HG03354 (cell line): ENCODE results near the gene LIAS.
"Not testable (repeated sequence)": the region's sequence is repeated elsewhere in the genome, so short reads cannot be mapped to it uniquely, and the experiment has no call there.

Experiments used
- ATAC-seq: cut with Tn5 transposase; IDR thresholded peaks from one replicate; pipeline ENCODE4 v1.9.1; 2021; ENCODE audit warnings: mild to moderate bottlenecking; ENCODE audit not compliant: unreplicated experiment, poor library complexity, severe bottlenecking

Gene LIAS

DNA sequence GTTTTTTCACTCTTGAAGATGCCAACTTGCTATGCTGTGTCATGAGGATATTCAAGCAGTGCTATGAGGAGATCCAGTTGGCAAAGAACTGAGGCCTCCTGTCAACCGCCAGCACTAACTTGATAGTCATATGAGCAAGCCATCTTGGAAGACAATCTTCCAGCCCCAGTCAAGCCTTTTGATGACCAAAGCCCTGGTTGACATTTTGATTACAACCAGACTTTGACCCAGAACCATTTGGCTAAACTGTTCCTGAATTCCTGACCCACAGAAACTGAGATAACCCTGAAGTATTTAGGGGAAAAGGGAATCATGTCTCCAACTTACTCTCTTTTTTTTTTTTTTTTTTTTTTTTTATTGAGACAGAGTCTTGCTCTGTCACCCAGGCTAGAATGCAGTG lies 35.5 kb downstream of the LIAS start:
- ATAC-seq, result no peak

DNA sequence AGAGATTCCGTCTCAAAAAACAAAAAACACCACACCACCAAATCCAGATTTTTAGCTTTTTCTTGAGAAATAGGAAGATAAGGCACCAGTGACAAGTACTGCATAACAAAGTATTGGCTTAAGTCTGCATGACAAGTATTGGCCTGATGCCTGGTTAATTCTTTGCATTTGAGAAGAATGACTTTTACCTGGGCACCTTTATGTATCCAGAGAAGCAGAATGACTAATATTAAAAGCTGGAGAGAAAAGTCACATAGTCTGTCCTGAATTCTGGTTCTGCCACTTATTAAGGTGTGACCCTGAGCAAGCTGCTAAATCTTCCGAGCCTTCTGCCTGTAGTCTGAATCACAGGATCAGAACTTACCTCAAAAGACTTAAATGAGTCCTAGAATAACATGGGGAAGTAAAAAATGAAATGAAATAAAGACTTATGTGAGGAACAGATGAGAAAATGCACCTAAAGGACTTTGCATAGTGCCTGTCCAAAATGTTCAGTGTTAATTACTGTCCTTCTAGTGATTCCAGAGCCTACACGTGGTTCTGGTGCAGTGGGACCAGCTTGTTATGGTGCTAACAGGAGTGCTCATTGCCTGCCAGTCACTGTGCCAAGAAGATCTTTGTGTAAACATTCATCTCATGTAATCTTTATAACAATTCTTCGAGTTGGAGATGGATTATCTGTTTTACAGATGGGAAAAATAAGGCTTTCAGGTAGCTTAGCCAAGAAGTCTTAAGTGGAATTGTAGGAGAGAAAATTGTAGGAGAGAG lies 36.8 kb downstream of the LIAS start:
- ATAC-seq, result no peak

DNA sequence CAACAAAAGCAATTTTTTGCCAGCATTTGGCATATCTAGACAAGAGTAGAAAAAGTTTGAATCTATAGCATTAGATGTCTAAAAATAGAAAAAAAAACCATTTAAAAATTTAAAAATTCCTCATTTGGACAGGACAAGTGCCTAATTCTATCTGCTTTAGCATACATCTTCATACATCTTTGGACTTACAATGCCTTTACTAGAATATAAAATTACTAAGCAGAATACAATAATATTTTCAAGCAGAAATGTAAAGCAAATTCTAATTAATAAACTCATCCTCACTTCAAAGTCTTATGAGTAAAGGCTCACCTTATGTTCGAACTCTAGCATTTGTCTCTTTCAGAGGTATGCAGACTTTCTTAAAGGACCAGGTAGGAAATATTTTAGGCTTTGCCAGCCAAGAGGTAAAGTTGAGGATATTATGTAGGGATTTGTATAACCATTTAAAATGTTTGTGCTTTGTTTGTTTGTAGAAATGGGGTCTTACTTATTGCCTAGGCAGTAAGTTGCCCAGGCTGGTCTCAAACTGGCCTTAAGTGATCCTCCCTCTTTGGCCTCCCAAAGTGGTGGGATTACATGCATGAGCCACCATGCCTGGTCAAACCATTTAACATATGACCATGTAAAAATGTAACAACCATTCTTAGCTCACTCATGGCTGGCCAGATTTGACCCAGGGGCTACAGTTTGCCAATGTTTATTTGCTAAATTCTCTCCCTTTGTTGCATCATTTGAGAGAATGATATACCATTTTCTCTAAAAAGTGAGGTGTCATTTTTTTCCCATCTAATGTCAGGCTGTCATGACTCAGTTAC lies 39.3 kb downstream of the LIAS start:
- ATAC-seq, result no peak

DNA sequence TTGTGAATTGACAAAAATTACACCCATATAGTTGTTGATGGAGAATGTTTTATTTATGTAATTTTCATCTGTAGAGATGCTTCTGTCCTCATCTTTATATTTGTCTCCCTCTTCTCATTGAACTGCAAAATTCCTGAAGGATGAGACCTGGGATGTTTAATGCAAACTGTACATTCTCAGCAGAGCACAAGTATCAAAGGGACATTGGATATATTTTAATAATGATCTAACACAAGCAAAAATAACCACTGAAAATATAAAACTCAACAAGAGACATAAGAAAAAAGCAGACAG lies 39.8 kb downstream of the LIAS start:
- no peak for ATAC-seq

DNA sequence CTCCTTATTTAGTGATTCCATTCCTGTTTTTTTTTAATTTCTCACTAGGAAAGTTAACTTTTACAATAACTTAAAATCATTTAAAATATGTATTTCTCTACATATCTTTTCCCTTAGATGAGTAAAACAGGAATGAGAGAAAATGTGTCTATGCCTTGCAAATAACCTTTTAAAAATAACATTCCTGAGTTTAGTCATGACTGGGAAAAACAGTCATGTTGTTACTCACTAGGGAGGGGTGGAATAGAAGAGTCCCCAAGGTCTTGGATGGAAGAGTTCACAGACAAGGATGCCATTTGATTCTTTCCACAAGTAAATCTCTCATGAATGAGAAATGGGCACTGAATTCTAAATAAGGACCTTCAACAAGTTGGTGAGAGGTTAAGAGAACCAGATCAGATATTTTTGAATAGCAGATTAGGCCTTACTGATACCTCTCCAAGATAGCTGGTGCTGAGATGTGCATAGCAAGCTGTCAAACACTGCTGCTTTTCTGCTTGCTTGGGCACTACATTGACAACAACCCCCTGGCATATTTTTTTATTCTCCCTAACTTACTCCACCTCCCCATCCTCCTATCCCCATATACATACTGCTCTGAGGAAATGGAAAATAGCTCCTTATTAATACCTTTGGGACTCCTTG lies 43.3 kb downstream of the LIAS start:
- ATAC-seq, result no peak

DNA sequence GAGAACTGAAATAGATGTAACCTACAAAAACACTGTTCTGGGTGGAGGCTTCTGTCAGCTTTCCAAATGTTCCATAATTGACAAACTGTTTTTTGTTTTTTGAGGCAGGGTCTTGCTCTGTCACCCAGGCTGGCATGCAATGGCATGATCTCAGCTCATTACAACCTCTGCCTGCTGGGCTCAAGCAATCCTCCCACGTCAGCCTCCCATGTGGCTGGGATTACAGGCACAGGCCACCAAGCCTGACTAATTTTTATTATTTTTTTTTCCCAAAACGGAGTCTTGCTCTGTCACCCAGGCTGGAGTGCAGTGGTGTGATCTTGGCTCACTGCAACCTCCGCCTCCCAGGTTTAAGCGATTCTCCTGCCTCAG lies 43.8 kb downstream of the LIAS start:
- not testable (repeated sequence) for ATAC-seq

DNA sequence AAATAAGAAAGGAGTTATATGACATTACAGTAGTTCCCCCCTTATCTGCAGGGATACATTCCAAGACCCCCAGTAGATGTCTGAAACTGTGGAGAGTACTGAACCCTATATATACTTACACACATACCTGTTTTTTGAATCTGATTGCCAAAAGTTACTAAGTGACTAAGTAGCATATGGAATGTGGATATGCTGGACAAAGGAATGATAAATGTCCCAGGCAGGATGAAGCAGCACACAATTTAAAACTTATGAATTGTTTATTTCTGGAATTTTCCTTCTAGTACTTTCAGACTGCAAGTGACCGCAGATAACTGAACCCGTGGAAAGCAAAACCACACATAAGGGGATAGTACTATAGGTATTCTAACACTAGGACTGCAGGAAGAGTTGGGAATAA lies 45.7 kb downstream of the LIAS start:
- ATAC-seq, result no peak

DNA sequence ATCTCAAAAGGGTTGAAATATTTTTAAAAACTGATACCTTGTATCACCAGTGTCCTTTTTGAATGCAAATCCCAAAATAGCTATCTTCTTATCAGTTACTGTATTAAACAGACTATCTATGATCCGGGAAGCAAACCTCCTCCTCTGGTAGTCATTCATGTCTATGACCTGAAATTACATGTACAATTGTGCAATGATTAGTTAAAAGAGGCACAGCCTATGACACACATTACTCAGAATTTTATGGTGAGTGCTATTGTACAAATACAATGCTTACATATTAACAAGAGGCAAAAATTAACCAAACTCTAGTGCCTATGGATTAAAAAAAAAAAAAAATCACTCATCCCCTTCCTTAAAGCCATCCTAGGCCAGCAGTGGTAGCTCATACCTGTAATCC lies 46.7 kb downstream of the LIAS start:
- ATAC-seq, result no peak

DNA sequence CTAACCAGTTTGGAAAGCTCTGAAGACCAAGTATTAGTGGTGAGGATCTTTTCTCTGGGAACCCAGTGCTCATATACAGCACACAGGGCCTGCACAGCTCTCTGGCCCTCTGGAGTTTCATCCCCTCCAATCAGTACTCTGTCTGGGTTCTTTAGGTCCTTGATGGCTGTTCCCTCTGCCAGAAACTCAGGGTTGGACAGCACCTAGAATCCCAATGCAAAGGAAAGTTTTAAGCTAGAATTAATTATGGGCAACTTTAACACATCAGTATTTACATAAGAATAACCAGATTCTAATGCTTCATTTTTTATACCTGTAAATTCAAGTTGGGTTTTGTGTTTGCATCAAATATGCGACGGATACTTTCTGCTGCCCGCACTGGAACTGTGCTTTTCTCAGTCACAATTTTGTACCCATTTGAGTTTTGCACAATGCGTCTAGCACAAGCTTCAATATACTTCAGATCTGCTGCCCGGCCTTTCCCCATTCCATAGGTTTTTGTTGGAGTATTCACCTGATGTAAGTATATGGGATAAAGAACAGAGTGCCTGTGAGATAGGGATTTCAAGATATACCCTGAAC lies 51.6 kb downstream of the LIAS start:
- ATAC-seq, result no peak

DNA sequence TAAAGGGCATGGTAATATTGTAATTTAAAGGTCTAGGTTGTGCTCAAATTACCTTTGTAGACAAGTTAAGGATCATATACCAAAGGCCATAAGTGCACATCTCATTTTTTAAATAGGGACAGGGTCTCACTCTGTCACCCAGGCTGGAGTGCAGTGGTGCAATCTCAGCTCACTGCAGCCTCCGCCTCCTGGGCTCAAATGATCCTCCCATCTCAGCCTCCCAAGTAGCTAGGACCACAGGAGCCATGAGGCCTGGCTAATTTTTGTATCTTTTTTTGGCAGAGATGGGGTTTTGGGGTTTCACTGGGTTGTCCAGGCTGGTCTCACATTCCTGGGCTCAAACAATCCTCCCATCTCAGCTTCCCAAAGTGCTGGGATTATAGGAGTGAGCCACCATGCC lies 55.4 kb downstream of the LIAS start:
- not testable (repeated sequence) for ATAC-seq

DNA sequence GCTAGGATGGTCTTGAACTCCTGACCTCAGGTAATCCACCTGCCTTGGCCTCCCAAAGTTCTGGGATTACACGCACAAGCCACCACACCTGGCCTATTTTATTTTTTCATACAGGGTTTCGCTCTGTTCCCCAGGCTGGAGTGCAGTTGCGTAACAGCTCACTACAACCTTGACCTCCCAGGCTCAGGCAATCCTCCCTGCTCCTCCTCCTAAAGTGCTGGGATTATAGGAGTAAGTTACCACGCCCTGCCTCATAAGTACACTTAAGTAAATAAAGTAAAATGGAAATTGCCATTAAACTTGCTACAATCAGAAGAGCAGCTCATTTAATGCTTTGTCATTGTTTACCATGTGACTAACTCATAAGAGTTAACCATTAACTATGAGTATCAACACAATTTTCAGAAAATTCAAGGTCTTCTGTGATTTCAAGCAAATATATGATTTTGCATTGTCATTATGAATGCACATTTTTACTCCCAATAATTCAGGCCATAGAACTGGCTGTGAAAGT lies 56.1 kb downstream of the LIAS start:
- ATAC-seq, result no peak

DNA sequence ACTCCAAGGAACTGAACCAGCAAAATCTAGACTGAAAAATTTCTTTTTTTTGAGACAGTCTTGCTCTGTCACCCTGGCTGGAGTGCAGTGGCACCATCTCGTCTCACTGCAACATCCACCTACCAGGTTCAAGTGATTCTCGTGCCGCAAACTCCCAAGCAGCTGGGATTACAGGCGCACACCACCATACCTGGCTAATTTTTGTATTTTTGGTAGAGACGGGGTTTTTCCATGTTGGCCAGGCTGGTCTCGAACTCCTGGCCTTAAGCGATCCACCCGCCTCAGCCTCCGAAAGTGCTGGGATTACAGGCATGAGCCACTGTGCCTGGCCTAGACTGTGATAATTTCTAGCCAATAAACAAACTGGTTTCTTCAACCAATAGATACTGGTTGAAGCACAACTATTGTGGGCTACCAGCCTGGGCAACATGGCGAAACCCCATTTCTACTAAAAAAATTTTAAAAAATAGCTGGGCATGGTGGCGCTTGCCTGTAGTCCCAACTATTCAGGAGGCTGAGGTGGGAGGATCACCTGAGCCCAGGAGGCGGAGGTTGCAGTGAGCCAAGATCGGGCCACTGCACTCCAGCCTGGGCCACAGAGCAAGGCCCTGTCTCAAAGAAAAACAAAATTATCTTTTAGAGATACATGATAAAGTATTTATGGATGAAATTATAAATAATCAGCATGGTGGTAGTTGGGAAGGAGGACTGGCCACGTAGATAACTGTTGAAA lies 57.0 kb downstream of the LIAS start:
- ATAC-seq, result not testable (repeated sequence)

DNA sequence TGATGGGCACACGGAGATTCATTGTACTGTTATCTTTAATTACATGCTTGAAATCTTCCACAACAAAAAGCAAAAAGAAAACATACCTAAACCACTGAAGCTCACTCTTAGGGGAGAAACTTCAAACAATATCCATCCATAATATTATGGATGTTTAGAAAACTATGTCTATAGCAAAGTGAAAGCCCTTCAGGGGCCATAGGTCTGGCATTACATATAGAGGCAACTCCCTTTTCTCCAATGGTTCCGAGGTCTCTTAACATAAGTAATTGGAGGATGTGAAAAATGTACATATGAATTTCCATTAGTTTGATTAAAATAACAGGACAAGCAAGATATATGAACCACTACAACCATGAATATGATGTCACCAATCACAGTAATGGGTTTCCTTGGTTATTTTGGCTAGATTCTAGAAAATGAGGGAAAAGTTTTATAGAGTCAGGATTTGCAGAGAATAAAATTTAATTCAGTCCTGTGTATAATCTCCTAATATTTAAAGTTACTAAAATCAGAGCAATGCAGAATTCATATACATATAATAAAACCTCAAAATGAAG lies 57.6 kb downstream of the LIAS start:
- no peak for ATAC-seq

DNA sequence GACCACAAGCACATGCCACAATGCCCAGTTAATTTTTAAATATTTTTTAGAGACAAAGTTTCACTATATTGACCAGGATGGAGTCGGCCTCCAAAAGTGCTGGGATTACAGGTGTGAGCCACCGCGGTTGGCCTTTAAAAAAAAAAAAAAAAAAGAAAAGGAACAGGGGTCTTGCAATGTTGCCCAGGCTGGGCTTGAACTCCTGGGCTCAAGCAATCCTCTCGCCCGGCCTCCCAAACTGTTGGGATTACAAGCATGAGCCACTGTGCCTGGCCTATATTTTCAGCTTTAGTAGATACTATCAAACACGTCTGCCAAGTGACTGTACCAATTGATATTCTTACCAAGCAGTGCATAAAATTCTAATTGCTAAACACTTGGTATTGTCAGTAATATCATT lies 59.6 kb downstream of the LIAS start:
- no peak for ATAC-seq

DNA sequence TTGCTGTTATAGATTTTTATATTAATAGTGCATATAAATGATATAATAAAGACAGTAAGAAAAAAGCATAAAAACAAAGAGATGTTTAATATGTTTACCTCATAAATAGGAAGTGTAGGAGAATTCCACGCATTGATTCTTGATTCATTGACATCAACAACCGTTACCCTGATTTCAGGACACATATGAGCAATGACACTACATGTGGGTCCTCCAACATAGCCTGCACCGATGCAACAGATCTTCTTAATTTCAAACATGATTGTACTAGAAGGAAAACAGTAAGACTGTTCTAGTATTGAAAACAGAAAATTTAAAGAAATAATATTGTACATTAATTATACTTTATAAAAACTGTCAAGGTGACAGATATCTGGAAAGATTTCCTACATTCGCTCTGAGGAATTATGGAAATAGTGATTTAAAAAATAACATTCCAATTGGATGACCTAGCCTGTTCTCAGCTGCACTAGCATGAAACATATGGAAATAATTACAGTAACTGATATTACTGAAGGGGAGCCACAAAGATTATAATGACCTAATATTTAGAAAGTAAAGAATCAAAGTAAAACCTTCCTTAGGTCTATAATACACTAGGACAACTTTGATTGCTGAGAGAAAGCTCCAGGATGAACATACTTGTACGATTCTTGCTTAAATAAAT lies 62.5 kb downstream of the LIAS start:
- ATAC-seq, result no peak

DNA sequence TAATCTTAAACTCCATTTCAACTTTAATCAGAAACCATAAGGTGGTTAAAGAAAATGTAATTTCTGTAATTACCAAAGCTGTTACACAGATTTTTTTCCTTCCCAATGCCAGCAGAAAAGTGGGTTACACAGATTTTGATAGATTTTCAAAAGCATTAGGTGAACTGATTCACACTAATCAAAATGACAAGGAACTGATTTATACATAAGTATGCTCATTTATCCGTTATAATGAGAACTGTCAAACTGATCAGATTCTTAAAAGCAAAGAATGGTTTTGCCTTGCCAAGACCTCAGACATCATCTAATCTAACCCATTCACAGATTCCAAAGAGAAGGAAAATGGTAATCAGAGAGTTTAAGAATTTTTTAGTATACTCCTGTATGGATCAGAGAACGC lies 63.2 kb downstream of the LIAS start:
- ATAC-seq, result no peak

DNA sequence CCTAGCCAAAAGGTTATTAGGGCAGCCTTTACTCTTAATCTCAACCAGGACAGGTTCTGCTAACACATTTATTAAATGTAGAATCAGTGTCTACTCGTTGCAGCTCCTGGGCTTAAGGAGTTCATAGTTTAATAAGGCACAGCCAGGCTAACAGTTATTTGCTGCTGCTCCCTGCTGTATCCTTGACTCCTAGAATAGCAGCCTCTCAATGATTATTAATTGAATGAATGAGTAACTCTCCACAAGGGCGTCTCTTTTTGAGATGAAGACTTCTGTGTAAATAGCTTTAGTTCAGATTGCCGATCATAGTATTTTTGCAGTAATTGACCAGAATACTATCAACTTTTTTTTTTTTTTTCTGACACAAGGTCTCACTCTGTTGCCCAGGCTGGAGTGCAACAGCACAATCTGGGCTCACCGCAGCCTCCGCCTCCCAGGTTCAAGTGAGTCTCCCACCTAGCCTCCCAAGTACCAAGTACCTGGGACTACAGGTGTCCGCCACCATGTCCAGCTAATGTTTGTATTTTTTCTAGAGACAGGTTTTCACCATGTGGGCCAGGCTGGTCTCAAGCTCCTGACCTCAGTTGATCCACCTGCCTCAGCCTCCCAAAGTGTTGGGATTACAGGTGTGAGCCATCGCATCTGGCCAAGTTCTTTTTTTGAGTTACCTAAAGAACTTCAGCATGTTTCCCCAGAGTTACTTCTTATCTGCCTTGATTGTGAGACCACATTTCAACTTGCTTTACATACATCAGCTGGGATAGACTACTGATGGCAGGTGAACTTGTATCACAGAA lies 65.5 kb downstream of the LIAS start:
- ATAC-seq, result no peak
